A549 treated with AZD2906 at 1 μM for 4 hours (cell line): ENCODE results near the gene KCNE5. TPM values are rescaled to one million over a fixed set of nuclear protein-coding genes. Genes with fewer than 3 reads are reported as not detected.

Source experiments
- total RNA-seq: library from RNA; stranded (reverse); fragments of 200-300 nt; extraction: Qiagen RNA extraction; gene quantifications from 5 replicates; pipeline ENCODE4 v1.2.3, GENCODE V29; 2022

Gene KCNE5, protein sequence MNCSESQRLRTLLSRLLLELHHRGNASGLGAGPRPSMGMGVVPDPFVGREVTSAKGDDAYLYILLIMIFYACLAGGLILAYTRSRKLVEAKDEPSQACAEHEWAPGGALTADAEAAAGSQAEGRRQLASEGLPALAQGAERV
- total RNA-seq, result 0.06 to 0.14 TPM (median 0.08 TPM) in 5 replicates

DNA sequence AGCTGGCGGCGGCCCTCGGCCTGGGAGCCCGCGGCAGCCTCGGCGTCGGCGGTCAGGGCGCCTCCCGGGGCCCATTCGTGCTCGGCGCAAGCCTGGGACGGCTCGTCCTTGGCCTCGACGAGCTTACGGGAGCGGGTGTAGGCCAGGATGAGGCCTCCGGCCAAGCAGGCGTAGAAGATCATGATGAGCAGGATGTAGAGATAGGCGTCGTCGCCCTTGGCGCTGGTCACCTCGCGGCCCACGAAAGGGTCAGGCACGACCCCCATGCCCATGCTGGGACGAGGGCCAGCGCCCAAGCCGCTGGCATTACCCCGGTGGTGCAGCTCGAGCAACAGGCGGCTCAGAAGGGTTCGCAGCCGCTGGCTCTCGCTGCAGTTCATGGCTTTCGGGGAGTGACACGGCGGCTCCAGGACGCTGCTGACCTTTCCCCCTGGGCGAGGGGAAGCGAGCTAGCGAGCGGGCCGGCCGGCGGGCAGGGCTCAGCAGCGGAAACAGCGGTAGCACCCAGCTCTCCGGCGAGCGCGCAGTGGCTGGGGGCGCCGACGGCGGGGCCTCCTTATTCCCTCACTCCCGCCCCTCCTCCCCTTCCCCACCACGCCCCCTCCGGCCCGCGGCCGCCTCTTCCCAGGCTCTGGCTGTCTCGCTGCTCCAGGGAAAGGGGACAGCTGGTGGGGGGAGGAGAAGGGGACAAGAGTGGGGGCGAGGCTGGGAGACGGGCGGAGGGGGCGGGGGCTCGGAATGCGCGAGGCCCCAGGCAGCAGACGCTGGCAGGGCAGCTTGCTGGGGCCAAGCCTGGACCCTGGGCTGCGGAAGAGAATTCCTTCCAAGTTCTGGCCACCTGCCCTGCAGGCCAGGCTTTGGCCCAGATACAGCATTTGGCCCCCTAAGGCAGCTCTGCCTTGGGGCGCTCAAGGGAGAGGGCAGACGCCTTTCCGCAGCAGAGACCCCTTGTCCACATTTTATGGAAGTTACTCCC lies at the start of gene KCNE5:
KCNE5 (minus strand) TSS at position 532 of the 976 bp plus-strand sequence; CDS start at position 380, 152 bp downstream.

Other genes starting within 250 kb of the KCNE5 start
- gene GUCY2F, start 143.1 kb downstream of the KCNE5 start, total RNA-seq, result not detected in 5 replicates
- 8.2 to 10.4 TPM (median 9.2 TPM) in 5 replicates for gene NXT2, start 88.3 kb downstream of the KCNE5 start, total RNA-seq
- 15.6 to 27.4 TPM (median 21.4 TPM) in 5 replicates for gene ACSL4, start 108.1 kb upstream of the KCNE5 start, total RNA-seq